GM10847 (cell line): ENCODE results near the gene ESRRB.

ENCODE experiments used
- POLR2A ChIP-seq: IDR thresholded peaks from 2 replicates; pipeline ENCODE4 v1.6.1; 2011; ENCODE audit not compliant: insufficient read length; ENCODE audit errors: extremely low read depth

Gene ESRRB

GRCh38 chr14:76375947-76376404 lies at the start of gene ESRRB:
TSS of gene ESRRB (plus strand) at chr14:76376137. CDS start at chr14:76376402, 265 bp downstream.
- no peak for TF ChIP-seq POLR2A

GRCh38 chr14:76326918-76327689 lies 48.8 kb upstream of the ESRRB start:
- TF ChIP-seq POLR2A, result no peak

GRCh38 chr14:76328457-76329137 lies 47.3 kb upstream of the ESRRB start:
- no peak for TF ChIP-seq POLR2A

- TF ChIP-seq POLR2A, result no peak
Measured at GRCh38 chr14:76329154-76329928, 46.6 kb upstream of the ESRRB start.

- TF ChIP-seq POLR2A, result no peak
Measured at GRCh38 chr14:76329951-76330350, 46.0 kb upstream of the ESRRB start.

GRCh38 chr14:76330411-76331327 lies 45.3 kb upstream of the ESRRB start:
- TF ChIP-seq POLR2A, result no peak

- TF ChIP-seq POLR2A, result no peak
Measured at GRCh38 chr14:76331328-76332011, 44.5 kb upstream of the ESRRB start.

- TF ChIP-seq POLR2A, result no peak
Measured at GRCh38 chr14:76333664-76334063, 42.3 kb upstream of the ESRRB start.

GRCh38 chr14:76334316-76334715 lies 41.6 kb upstream of the ESRRB start:
- no peak for TF ChIP-seq POLR2A

GRCh38 chr14:76336876-76337275 lies 39.1 kb upstream of the ESRRB start:
- TF ChIP-seq POLR2A, result no peak

- TF ChIP-seq POLR2A, result no peak
Measured at GRCh38 chr14:76337635-76338545, 38.0 kb upstream of the ESRRB start.

GRCh38 chr14:76339728-76340615 lies 36.0 kb upstream of the ESRRB start:
- no peak for TF ChIP-seq POLR2A

GRCh38 chr14:76343386-76343785 lies 32.6 kb upstream of the ESRRB start:
- TF ChIP-seq POLR2A, result no peak
